K562 (cell line): Measurements from ENCODE around the gene LRFN2. TPM values are rescaled to one million over a fixed set of nuclear protein-coding genes. Genes with fewer than 3 reads are reported as not detected.

Experiments used
- DACH1 ChIP-seq: fragments of 450-650 bp; IDR thresholded peaks from 2 replicates; pipeline ENCODE4 v1.6.1; 2018; ENCODE audit not compliant: partially characterized antibody
- FOXJ2 ChIP-seq: fragments of 200-800 bp; sonication (Bioruptor generic); IDR thresholded peaks from 2 replicates; pipeline ENCODE4 v1.6.1; 2016; ENCODE audit warnings: missing genetic modification characterization, missing compliant biosample characterization
- HDAC3 ChIP-seq: fragments of 450-650 bp; IDR thresholded peaks from 2 replicates; pipeline ENCODE4 v1.6.1; 2018; ENCODE audit warnings: borderline replicate concordance, mild to moderate bottlenecking, moderate library complexity; ENCODE audit not compliant: partially characterized antibody
- KDM5B ChIP-seq: fragments of 200-600 bp; sonication (generic); IDR thresholded peaks from 2 replicates; pipeline ENCODE4 v1.6.1; 2012; ENCODE audit warnings: low read depth, mild to moderate bottlenecking, moderate library complexity, low read length, control low read depth, inconsistent platforms; ENCODE audit not compliant: insufficient replicate concordance
- L3MBTL2 ChIP-seq: fragments of 450-650 bp; IDR thresholded peaks from 2 replicates; pipeline ENCODE4 v1.6.1; 2016; ENCODE audit warnings: mild to moderate bottlenecking, moderate library complexity
- SNRNP70 ChIP-seq: fragments of 200-400 bp; formaldehyde crosslinking; optimal IDR thresholded peaks from 2 replicates; pipeline ENCODE3; 2017; ENCODE audit warnings: low read depth, low read length
- SRSF3 ChIP-seq: fragments of 200-400 bp; formaldehyde crosslinking; IDR thresholded peaks from 2 replicates; pipeline ENCODE4 v1.6.1; 2016; ENCODE audit warnings: mild to moderate bottlenecking, low read length, moderate library complexity; ENCODE audit not compliant: insufficient read depth
- ZBTB40 ChIP-seq, 2 experiments: fragments of 450-650 bp in 1 of 2; sonication (generic) in 1 of 2; formaldehyde crosslinking in 1 of 2; IDR thresholded peaks; 2 replicates each; pipeline versions ENCODE4 v1.7.1 to v1.9.0; 2016 to 2022; ENCODE audit warnings: inconsistent platforms in 1 of 2, mild to moderate bottlenecking in 1 of 2, missing genetic modification reagents in 1 of 2
- polyA plus RNA-seq, 8 experiments: library from polyadenylated mRNA; depleted of rRNA in 4 of 8; stranded (reverse) in 5 of 8; unstranded in 3 of 8; fragments of >200 nt; fragmentation: Nextera tagmentation in 2 of 8; fragmentation: Illumina TruSeq in 1 of 8; extraction: Ambion mirVana in 2 of 8; extraction: Trizol in 1 of 8; gene quantifications; 2 replicates each; pipeline versions ENCODE4 v1.2.1 to v1.2.3, GENCODE V29; 2011 to 2014; ENCODE audit warnings: inconsistent platforms in 1 of 8, missing spikeins in 1 of 8
- total RNA-seq, 7 experiments: library from RNA; depleted of rRNA in 6 of 7; stranded (reverse); fragments of >200 nt in 6 of 7; fragmentation: Illumina TruSeq in 2 of 7; extraction: Trizol in 2 of 7; gene quantifications; 2 replicates each; pipeline versions ENCODE4 v1.2.1 to v1.2.3, GENCODE V29; 2011 to 2021; ENCODE audit warnings: low replicate concordance in 1 of 7
- TF ChIP-seq, protein P1 (sequence below): fragments of 250-450 bp; sonication (Bioruptor Pico); IDR thresholded peaks from 2 replicates; pipeline ENCODE4 v1.4.0; 2020
- TF ChIP-seq, protein P2 (sequence below): sonication (generic); formaldehyde crosslinking; IDR thresholded peaks from 2 replicates; pipeline ENCODE4 v1.8.0; 2023; ENCODE audit warnings: missing genetic modification reagents, mild to moderate bottlenecking, borderline replicate concordance

The LRFN2 gene
- total and polyA plus RNA-seq, 9 of the 15 experiments (the other 6 are each of a cell fraction or from before 2014, with no cell fraction given), result not detected

DNA sequence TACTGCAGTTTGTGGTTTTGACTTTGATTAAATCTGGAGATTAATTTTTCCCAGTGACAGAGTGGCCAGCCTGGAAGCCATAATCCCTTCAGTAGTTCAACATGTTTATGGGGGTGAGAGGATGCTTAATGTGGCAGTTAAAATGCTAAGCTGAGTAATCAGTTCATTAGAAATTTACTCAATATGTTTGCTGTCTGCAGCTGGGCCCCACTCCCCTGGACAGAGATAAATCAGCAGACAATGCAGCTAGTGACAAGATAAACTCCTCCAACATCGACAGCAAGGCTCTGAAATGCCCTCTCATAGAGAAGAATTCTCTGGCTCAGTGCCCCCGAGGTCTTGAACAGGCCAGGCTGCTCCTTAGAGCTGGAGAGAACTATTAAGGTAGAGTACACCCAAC is 101.9 kb downstream of the LRFN2 start (continued):
- no peak for TF ChIP-seq ZBTB40 (IDR thresholded peaks at IDR 0.05)
- no peak for TF ChIP-seq ZBTB40 (CRISPR knock-in tag; IDR thresholded peaks at IDR 0.05)
- no peak for TF ChIP-seq HDAC3
- no peak for TF ChIP-seq FOXJ2 (tag)
- TF ChIP-seq, protein P1, sequence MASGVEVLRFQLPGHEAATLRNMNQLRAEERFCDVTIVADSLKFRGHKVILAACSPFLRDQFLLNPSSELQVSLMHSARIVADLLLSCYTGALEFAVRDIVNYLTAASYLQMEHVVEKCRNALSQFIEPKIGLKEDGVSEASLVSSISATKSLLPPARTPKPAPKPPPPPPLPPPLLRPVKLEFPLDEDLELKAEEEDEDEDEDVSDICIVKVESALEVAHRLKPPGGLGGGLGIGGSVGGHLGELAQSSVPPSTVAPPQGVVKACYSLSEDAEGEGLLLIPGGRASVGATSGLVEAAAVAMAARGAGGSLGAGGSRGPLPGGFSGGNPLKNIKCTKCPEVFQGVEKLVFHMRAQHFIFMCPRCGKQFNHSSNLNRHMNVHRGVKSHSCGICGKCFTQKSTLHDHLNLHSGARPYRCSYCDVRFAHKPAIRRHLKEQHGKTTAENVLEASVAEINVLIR (CRISPR knock-in tag), result no peak
- no peak for TF ChIP-seq SNRNP70
- TF ChIP-seq SRSF3, result no peak
- no peak for TF ChIP-seq DACH1
- no peak for TF ChIP-seq L3MBTL2
- TF ChIP-seq, protein P2, sequence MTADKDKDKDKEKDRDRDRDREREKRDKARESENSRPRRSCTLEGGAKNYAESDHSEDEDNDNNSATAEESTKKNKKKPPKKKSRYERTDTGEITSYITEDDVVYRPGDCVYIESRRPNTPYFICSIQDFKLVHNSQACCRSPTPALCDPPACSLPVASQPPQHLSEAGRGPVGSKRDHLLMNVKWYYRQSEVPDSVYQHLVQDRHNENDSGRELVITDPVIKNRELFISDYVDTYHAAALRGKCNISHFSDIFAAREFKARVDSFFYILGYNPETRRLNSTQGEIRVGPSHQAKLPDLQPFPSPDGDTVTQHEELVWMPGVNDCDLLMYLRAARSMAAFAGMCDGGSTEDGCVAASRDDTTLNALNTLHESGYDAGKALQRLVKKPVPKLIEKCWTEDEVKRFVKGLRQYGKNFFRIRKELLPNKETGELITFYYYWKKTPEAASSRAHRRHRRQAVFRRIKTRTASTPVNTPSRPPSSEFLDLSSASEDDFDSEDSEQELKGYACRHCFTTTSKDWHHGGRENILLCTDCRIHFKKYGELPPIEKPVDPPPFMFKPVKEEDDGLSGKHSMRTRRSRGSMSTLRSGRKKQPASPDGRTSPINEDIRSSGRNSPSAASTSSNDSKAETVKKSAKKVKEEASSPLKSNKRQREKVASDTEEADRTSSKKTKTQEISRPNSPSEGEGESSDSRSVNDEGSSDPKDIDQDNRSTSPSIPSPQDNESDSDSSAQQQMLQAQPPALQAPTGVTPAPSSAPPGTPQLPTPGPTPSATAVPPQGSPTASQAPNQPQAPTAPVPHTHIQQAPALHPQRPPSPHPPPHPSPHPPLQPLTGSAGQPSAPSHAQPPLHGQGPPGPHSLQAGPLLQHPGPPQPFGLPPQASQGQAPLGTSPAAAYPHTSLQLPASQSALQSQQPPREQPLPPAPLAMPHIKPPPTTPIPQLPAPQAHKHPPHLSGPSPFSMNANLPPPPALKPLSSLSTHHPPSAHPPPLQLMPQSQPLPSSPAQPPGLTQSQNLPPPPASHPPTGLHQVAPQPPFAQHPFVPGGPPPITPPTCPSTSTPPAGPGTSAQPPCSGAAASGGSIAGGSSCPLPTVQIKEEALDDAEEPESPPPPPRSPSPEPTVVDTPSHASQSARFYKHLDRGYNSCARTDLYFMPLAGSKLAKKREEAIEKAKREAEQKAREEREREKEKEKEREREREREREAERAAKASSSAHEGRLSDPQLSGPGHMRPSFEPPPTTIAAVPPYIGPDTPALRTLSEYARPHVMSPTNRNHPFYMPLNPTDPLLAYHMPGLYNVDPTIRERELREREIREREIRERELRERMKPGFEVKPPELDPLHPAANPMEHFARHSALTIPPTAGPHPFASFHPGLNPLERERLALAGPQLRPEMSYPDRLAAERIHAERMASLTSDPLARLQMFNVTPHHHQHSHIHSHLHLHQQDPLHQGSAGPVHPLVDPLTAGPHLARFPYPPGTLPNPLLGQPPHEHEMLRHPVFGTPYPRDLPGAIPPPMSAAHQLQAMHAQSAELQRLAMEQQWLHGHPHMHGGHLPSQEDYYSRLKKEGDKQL (CRISPR knock-in tag), result no peak
- TF ChIP-seq KDM5B, result no peak
